Esophagus (tissue), 2 donors: ENCODE data around the gene COL15A1. TPM values are rescaled to one million over a fixed set of nuclear protein-coding genes. Genes with fewer than 3 reads are reported as not detected.
"Not testable (repeated sequence)": the region's sequence is repeated elsewhere in the genome, so short reads cannot be mapped to it uniquely, and the experiment has no call there.

Source experiments
- H3K27ac ChIP-seq, 2 donors: one replicate each; pipeline ENCODE4 v1.5.1; 2013; ENCODE audit warnings: low read depth in 2 of 2, mild to moderate bottlenecking in 2 of 2, inconsistent platforms in 1 of 2, low read length in 1 of 2, moderate library complexity in 1 of 2
- H3K27me3 ChIP-seq, 2 donors: one replicate each; pipeline ENCODE4 v1.6.1; 2013; ENCODE audit warnings: low read length in 2 of 2, control low read depth in 1 of 2, mild to moderate bottlenecking in 1 of 2; ENCODE audit not compliant: insufficient read depth in 2 of 2, control insufficient read depth in 1 of 2
- H3K36me3 ChIP-seq, 2 donors: one replicate each; pipeline ENCODE4 v1.6.1; 2013; ENCODE audit warnings: low read length in 1 of 2; ENCODE audit not compliant: control insufficient read depth in 2 of 2, insufficient read depth in 2 of 2
- H3K4me1 ChIP-seq, 2 donors: one replicate each; pipeline ENCODE4 v1.6.1; 2013; ENCODE audit warnings: low read length in 1 of 2; ENCODE audit not compliant: control insufficient read depth in 2 of 2, insufficient read depth in 2 of 2
- H3K4me3 ChIP-seq, 2 donors: one replicate each; pipeline ENCODE4 v1.5.1; 2013; ENCODE audit warnings: low read length in 2 of 2, mild to moderate bottlenecking in 2 of 2, low read depth in 1 of 2, moderate library complexity in 1 of 2
- H3K9me3 ChIP-seq, 2 donors: one replicate each; pipeline ENCODE4 v1.6.1; 2013; ENCODE audit warnings: mild to moderate bottlenecking in 2 of 2, low read depth in 1 of 2, low read length in 1 of 2, moderate library complexity in 1 of 2; ENCODE audit not compliant: control insufficient read depth in 2 of 2, insufficient read depth in 1 of 2
- WGBS, 2 donors: extraction: QIAGEN DNeasy Blood & Tissue Kit; methylation state at CpG; one replicate each; pipeline ENCODE4 v1.1.7; 2013; 5-methylcytosine and 5-hydroxymethylcytosine counted together
- polyA plus RNA-seq, 2 donors: library from polyadenylated mRNA; stranded (reverse); fragments of 200-250 nt; gene quantifications; one replicate each; pipeline ENCODE4 v1.2.3, GENCODE V29; 2013
- donor health status: healthy with polysubstance abuse.
- donor health status: Bipolar disorder and iron deficiency.

Gene COL15A1
- polyA plus RNA-seq: 1 to 10 TPM; 5.2 to 7.3 TPM

DNA sequence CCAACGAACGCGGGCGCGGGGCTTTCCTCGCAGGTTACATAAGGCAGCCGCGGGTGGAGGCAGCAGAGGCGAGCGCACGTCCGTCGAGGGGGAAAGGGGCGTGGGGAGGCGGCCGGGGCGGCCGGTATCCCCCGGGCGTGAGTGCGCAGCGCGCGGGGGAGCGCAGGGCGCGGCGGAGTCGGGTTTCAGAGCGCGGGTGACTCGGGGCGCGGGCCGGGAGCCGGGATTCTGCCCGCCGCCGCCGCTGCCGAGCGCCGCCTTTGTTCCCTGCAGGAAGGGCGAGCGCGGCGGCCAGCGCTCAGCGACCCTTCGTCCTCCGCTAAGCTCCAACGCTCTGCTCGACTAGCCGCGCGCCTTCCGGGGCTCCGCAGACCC is at the start of gene COL15A1:
TSS of gene COL15A1 (plus strand) at position 226 of the 375 bp plus-strand sequence. CDS start 155 bp downstream, outside the sequence.
- Histone ChIP-seq H3K27me3 (peaks cover 2 to 14% of the 10 kb centered on the region in 2 donors), H3K4me1 (no peaks in the 10 kb centered on the region), H3K9me3 (no peaks in the 10 kb centered on the region), H3K27ac (peak within 1 kb of the TSS; percentile 52 to 82), H3K4me3 (peak within 1 kb of the TSS; percentile 50 to 54), H3K36me3 (no peaks in the 10 kb centered on the region)
- 1 to 2% methylated on average over 44 to 58 of the region's 58 CpGs for WGBS, 2 donors

DNA sequence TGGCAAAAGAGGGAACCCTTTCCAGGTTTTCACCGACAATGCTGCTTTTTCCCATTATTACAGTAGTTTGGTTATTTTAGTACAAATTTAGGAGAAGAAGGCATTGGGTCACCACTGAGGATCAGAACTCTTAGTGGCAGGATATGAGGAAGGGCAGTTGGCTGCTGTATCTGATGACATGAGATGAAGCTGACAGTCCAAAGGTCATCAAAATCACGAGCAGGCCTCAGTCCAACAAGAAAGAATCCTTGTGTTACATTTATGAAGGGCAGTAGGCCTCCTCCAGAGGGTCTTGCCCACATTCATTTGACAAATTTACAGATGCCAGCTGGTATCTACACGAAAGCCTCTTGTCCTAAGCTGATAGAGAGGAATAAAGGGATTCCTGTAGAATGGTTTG is 49.5 kb upstream of the COL15A1 start:
- Histone ChIP-seq H3K27ac (no peak overlapping the region), H3K9me3 (no peaks in the 10 kb centered on the region), H3K36me3 (no peaks in the 10 kb centered on the region), H3K27me3 (no peaks in the 10 kb centered on the region), H3K4me1 (no peaks in the 10 kb centered on the region), H3K4me3 (no peak overlapping the region)
- 80 to 83% methylated on average over 3 of the region's 3 CpGs for WGBS, 2 donors

DNA sequence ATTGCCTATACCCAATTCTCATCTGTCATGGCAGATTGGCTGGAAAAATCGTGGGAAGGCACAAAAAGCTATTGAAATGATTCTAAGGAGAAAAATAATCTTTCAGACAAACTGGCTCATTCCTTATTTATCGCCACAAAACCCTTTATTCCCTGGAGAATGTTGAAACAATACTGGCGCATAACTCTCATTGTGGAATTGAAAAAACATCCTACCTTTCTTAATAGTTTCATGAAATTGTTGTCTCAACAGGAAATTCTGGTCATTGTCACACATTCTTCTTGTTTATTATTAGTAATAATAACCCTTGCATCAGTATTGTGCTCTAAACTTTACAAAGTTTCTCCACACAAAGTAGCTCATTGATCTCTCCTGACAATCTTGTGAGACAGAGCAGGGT is 48.9 kb upstream of the COL15A1 start:
- no peak overlapping the region for H3K27ac ChIP-seq
- 75 to 85% methylated on average over 3 of the region's 3 CpGs for WGBS, 2 donors
- no peaks in the 10 kb centered on the region for H3K4me1 ChIP-seq
- no peaks in the 10 kb centered on the region for H3K9me3 ChIP-seq
- no peaks in the 10 kb centered on the region for H3K36me3 ChIP-seq
- H3K27me3 ChIP-seq: no peaks in the 10 kb centered on the region
- no peak overlapping the region for H3K4me3 ChIP-seq

DNA sequence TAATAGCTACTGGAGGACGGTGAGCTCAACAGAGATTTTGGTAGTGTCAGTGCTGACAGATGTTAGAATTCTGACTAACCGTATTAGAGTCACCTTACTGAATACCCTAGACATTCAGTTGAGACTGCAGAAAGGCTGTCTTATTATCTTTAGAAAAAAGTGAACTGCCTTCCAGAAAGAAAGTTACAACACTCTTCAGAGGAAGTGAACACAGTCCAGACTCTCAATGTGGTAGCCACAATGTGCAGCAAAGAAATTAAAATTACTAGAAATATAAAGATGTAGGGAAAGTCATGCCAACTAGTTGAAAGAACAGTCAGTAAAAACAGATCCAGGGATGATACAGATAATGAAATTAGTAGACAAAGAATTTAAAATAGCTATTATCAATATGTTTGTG is 47.1 kb upstream of the COL15A1 start:
- WGBS, 2 donors: 96 to 98% methylated on average over 2 of the region's 2 CpGs
- H3K9me3 ChIP-seq: no peaks in the 10 kb centered on the region

DNA sequence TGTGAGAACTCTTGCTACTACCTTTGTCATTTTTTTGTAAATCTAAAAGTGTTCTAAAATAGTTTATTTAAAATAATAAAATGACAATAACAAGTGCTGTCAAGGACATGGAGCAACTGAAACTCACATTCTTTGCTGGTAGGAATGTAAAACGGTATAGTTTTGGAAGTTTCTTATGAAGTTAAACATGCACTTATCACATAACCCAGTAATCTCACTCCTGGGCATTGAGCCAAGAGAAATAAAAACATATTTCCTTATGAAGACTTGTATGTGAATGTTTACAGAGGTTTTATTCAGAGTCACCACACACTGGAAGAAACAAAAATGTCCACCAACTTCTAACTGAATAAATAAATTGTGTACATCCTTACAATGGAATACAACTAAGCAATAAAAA is 46.0 kb upstream of the COL15A1 start:
- Histone ChIP-seq H3K36me3 (no peaks in the 10 kb centered on the region), H3K27ac (no peak overlapping the region), H3K9me3 (no peaks in the 10 kb centered on the region), H3K4me3 (no peak overlapping the region), H3K4me1 (no peaks in the 10 kb centered on the region), H3K27me3 (no peaks in the 10 kb centered on the region)
- WGBS, 2 donors: 40 to 44% methylated on average over 1 of the region's 1 CpG

More for the DNA sequence above, 47.1 kb upstream of the COL15A1 start:
- no peak overlapping the region for H3K27ac ChIP-seq
- no peaks in the 10 kb centered on the region for H3K36me3 ChIP-seq
- no peak overlapping the region for H3K4me3 ChIP-seq
- no peaks in the 10 kb centered on the region for H3K27me3 ChIP-seq
- H3K4me1 ChIP-seq: no peaks in the 10 kb centered on the region

DNA sequence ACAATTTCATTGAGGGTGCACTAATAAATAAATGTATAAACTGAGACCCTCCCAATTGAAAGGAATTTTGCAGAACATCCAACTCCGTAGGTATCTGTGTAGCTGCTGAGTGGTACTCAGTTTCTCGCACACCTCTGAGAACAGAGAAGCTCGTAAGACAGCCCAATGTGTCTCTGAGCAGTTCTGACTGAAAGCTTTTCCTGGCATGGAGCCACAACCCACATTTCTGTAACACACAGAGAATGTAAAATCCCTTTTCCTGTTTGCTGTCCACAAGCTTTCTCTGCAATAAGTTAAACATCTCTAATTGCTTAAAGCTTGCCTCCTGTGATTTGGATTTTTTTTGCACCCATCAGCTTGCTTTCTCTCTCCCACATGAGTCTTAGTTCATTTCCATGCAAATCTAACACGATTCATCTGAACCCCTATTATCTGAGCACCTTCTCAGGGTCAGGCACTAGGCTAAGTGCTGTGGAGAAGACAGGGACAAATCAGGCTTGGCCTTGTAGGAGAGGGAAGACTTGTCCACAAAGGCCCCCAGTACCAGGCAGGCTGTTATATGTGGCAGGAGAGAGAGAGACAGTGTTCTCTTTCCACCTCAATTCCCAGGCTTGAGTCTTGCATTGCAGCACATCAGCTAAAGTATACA is 44.2 kb upstream of the COL15A1 start:
- Histone ChIP-seq H3K27me3 (no peaks in the 10 kb centered on the region), H3K36me3 (no peaks in the 10 kb centered on the region), H3K9me3 (no peaks in the 10 kb centered on the region), H3K4me3 (no peak overlapping the region), H3K4me1 (no peaks in the 10 kb centered on the region), H3K27ac (no peak overlapping the region)
- WGBS, 2 donors: 42 to 51% methylated on average over 4 of the region's 4 CpGs

DNA sequence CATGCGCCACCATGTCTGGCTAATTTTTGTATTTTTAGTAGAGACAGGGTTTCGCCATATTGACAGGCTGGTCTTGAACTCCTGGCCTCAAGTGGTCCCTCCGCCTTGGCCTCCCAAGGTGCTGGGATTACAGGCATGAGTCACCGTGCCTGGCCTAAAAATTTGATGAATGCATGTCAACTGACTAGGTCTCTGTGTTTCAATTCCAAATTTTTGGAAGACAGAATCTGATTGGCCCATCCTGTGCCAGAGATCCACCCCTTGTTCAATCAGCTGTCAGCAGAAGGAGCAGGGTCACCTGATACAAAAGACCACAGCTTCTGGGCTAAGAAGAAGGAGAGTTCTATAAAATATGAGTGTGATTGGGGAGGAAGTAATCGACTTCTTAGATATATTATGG is 43.5 kb upstream of the COL15A1 start:
- H3K36me3 ChIP-seq: no peaks in the 10 kb centered on the region
- H3K4me1 ChIP-seq: no peaks in the 10 kb centered on the region
- no peaks in the 10 kb centered on the region for H3K27me3 ChIP-seq

DNA sequence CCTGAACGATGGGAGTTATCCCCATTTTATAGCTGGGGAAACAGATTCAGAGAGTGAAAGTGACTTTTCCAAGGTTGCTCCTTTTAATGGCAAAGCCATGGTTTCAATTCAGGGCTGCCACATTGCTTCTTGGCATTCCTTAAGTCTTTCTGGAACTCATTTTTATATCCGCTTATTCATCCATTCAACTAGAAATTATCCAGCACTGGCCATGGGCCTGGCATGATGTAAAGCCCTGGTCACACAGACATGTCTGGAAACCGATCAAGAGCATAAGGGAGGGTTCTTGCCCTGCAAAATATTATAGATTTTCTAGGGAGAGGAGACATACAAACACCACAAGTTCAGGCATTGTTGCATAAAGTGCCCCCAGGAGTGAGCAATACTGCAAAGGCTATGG is 43.0 kb upstream of the COL15A1 start:
- no peaks in the 10 kb centered on the region for H3K27me3 ChIP-seq
- H3K36me3 ChIP-seq: no peaks in the 10 kb centered on the region
- no peaks in the 10 kb centered on the region for H3K9me3 ChIP-seq
- H3K4me1 ChIP-seq: no peaks in the 10 kb centered on the region
- H3K27ac ChIP-seq: no peak overlapping the region
- H3K4me3 ChIP-seq: no peak overlapping the region
- WGBS, 2 donors: 78 to 80% methylated on average over 3 of the region's 3 CpGs

More for the DNA sequence above, 43.5 kb upstream of the COL15A1 start:
- Histone ChIP-seq H3K27ac (no peak overlapping the region), H3K4me3 (no peak overlapping the region), H3K9me3 (no peaks in the 10 kb centered on the region)
- 84 to 89% methylated on average over 5 of the region's 5 CpGs for WGBS, 2 donors

DNA sequence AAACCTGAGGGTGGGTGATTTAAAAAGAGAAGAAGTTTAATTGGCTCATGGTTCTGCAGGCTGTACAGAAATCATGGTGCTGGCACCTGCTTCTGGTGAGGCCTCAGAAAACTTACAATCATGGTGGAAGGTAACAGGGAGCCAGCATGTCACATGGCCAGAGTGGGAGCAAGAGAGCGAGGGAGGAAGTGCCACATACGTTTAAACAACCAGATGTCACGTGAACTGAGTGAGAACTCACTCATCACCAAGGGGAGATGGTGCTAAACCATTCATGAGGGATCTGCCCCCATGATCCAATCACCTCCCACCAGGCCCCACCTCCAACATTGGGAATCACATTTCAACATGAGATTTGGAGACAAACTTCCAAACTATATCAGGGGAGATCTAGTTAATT is 41.9 kb upstream of the COL15A1 start:
- not testable (repeated sequence) for H3K4me3 ChIP-seq, H3K27ac ChIP-seq, H3K27me3 ChIP-seq, H3K9me3 ChIP-seq, H3K4me1 ChIP-seq, H3K36me3 ChIP-seq
- 80 to 81% methylated on average over 3 of the region's 3 CpGs for WGBS, 2 donors

DNA sequence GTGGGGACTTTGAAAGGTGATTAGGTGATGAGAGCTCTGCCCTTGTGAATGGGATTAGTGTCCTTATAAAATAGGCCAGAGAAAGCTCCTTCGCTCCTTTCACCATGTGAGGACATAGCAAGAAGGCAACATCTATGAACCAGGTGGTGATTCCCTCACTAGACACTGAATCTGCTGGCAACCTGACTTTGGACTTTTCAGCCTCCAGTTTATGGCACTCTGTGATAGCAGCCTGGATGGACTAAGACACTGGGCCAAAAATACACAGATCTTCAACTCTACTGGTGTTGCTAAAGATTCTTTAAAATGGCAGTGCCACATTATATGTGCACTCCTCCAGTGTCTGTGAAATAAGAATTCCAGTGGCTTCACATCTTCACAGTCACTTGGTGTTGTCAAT is 41.2 kb upstream of the COL15A1 start:
- Histone ChIP-seq H3K9me3 (no peaks in the 10 kb centered on the region), H3K27me3 (no peaks in the 10 kb centered on the region), H3K27ac (no peak overlapping the region), H3K36me3 (no peaks in the 10 kb centered on the region), H3K4me1 (no peaks in the 10 kb centered on the region), H3K4me3 (no peak overlapping the region)
- WGBS, 2 donors: 88 to 95% methylated on average over 1 of the region's 1 CpG
